ENCODE measurements around the gene BOD1.

- TF ChIP-seq EP300 (IDR thresholded peaks at IDR 0.05) (no peak), POLR2A (IDR thresholded peaks at IDR 0.05) (no peak), CTCF (IDR thresholded peaks at IDR 0.05) (no peak)
Measured at GRCh38 chr5:173630724-173631365, 14.4 kb upstream of the BOD1 start.
